ENCODE data around the gene ADCY9. TPM values are rescaled to one million over a fixed set of nuclear protein-coding genes. Genes with fewer than 3 reads are reported as not detected.
"Not testable (repeated sequence)": the region's sequence is repeated elsewhere in the genome, so short reads cannot be mapped to it uniquely, and the experiment has no call there.

ADCY9 gene
- total and polyA plus RNA-seq, 12 donors, result 2.3 to 37.6 (median 17.8) TPM

DNA sequence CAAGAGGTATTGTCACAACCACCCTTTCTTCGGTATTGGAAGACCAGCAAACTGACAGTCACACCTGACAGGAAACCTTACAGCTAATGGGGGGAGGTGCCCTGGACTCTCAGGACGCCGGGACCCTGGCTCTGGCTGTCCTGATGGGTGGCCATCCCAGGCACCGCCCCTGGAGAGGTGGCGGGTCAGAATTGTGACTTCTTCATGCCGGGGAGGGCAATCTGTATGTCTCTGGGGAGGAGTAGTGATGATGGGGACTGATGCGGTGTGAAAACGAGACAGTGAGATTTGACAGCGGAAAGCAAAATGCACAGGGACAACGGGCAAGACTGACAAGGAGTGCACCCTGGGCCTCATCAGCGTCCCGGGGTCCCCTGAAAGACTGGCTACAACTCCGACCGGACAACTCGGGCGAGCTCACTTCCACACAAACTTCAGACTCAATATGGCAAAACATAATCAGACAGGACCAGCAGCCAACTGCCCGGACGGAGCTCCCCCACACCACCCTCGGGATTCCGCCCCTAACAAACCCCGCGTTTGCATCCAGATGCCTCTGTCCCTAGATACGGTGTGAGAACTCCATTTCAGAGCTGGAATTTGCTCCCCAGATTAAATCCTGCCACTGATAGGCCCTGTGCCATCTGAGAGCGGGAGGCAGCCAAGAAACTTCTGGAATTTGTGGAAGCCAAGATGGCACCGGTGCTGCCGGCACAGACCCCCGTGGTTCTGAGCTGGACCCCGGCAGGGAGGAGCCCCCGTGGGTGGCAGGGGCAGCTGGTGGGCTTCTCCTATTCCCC is 152.2 kb downstream of the ADCY9 start:
- DNase-seq, result no peak
- no peak overlapping the region for H3K4me3 ChIP-seq
- no peaks in the 10 kb centered on the region for H3K9me3 ChIP-seq (replicated peaks in 1 of 3)
- no peaks in the 10 kb centered on the region for H3K27me3 ChIP-seq
- TF ChIP-seq, protein P1, sequence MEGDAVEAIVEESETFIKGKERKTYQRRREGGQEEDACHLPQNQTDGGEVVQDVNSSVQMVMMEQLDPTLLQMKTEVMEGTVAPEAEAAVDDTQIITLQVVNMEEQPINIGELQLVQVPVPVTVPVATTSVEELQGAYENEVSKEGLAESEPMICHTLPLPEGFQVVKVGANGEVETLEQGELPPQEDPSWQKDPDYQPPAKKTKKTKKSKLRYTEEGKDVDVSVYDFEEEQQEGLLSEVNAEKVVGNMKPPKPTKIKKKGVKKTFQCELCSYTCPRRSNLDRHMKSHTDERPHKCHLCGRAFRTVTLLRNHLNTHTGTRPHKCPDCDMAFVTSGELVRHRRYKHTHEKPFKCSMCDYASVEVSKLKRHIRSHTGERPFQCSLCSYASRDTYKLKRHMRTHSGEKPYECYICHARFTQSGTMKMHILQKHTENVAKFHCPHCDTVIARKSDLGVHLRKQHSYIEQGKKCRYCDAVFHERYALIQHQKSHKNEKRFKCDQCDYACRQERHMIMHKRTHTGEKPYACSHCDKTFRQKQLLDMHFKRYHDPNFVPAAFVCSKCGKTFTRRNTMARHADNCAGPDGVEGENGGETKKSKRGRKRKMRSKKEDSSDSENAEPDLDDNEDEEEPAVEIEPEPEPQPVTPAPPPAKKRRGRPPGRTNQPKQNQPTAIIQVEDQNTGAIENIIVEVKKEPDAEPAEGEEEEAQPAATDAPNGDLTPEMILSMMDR (IDR thresholded peaks at IDR 0.05), result no peak
- no peak for TF ChIP-seq POLR2A (IDR thresholded peaks at IDR 0.05)
- peaks cover 0 to 9% of the 10 kb centered on the region in 2 donors for H3K4me1 ChIP-seq (replicated peaks in 1 of 2)
- intact Hi-C loops (cut with DNase I), result no loop called here
- H3K36me3 ChIP-seq (replicated peaks in 1 of 2), result peaks cover 0 to 11% of the 10 kb centered on the region in 2 donors
- 85 to 91% (median 87%) methylated on average over 25 to 29 of the region's 29 CpGs for WGBS, 4 donors
- no peak overlapping the region for H3K27ac ChIP-seq

- no peaks in the 10 kb centered on the region for H3K9me3 ChIP-seq (replicated peaks in 1 of 3)
- H3K27me3 ChIP-seq, result no peaks in the 10 kb centered on the region
- no peak for DNase-seq
- H3K4me3 ChIP-seq, result no peak overlapping the region
- peaks cover 0 to 11% of the 10 kb centered on the region in 2 donors for H3K36me3 ChIP-seq (replicated peaks in 1 of 2)
- 52 to 64% (median 57%) methylated on average over 11 to 17 of the region's 17 CpGs for WGBS, 4 donors
- intact Hi-C loops (cut with DNase I), result no loop called here
- no peak overlapping the region for H3K27ac ChIP-seq
- H3K4me1 ChIP-seq (replicated peaks in 1 of 2), result peaks cover 0 to 9% of the 10 kb centered on the region in 2 donors
- TF ChIP-seq, protein P1 (IDR thresholded peaks at IDR 0.05), result no peak
- no peak for TF ChIP-seq POLR2A (IDR thresholded peaks at IDR 0.05)
These were observed 153.0 kb downstream of the ADCY9 start for GRCh38 chr16:3963203-3963602.

GRCh38 chr16:3961449-3961849 is 154.8 kb downstream of the ADCY9 start:
- no peaks in the 10 kb centered on the region for H3K9me3 ChIP-seq (replicated peaks in 1 of 3)
- peaks cover 0 to 11% of the 10 kb centered on the region in 2 donors for H3K36me3 ChIP-seq (replicated peaks in 1 of 2)
- peak overlapping the region in 2 of 5 donors; percentile 46 to 83 for H3K27ac ChIP-seq
- peak overlapping the region in 1 of 4 donors; percentile 46 for H3K4me3 ChIP-seq
- TF ChIP-seq, protein P1 (IDR thresholded peaks at IDR 0.05), result no peak
- TF ChIP-seq POLR2A (IDR thresholded peaks at IDR 0.05), result no peak
- intact Hi-C loops (cut with DNase I), result no loop called here
- no peaks in the 10 kb centered on the region for H3K27me3 ChIP-seq
- H3K4me1 ChIP-seq (replicated peaks in 1 of 2), result peaks cover 0 to 9% of the 10 kb centered on the region in 2 donors
- no peak for DNase-seq
- 77 to 81% (median 80%) methylated on average over 10 to 11 of the region's 11 CpGs for WGBS, 4 donors

DNA sequence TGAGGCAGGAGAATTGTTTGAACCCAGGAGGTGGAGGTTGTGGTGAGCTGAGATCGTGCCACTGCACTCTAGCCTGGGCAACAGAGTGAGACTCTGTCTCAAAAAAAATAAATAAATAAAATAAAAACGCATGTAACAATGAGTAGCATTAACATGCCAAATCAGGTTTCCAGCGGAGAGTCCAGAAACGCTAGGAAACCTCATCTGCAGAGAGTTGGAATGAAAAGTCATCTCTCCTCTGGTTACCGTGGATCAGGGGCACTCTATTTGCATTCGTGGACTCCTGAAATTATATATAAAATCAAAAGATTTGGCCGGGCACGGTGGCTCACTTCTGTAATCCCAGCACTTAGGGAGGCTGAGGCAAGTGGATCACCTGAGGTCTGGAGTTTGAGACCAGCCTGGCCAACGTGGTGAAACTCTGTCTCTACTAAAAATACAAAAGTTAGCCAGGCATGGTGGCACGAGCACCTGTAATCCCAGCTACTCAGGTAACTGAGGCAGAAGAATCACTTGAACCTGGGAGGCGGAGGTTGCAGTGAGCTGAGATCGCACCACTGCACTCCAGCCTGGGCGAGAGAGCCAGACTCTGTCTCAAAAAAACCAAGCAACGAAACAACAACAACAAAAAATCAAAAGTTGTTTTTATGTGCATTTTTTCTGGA is 156.2 kb downstream of the ADCY9 start:
- DNase-seq; H3K27me3 ChIP-seq; H3K36me3 ChIP-seq (replicated peaks in 1 of 2); H3K4me1 ChIP-seq (replicated peaks in 1 of 2); intact Hi-C loops (cut with DNase I); H3K9me3 ChIP-seq (replicated peaks in 1 of 3): not testable (repeated sequence)
- peak overlapping the region in 3 of 4 donors; percentile 10 to 46 (median 25) for H3K4me3 ChIP-seq
- peak overlapping the region in 4 of 5 donors; percentile 3 to 83 (median 43) for H3K27ac ChIP-seq
- WGBS, 4 donors, result 62 to 73% (median 66%) methylated on average over 14 of the region's 14 CpGs
